Measurements from ENCODE around the gene DENND5B. TPM values are rescaled to one million over a fixed set of nuclear protein-coding genes. Genes with fewer than 3 reads are reported as not detected.

The DENND5B gene
- polyA plus RNA-seq, 1 donor from 2014 or later: 30.7 TPM

Other genes with a start within 250 kb of the DENND5B start
- 1.3 TPM for gene ETFBKMT, start 68.6 kb upstream of the DENND5B start, polyA plus RNA-seq
- gene AMN1, start 137.9 kb upstream of the DENND5B start, polyA plus RNA-seq: 18.6 TPM